Upper lobe of left lung (tissue), 6 donors: Measurements from ENCODE around the gene PEX13. TPM values are rescaled to one million over a fixed set of nuclear protein-coding genes. Genes with fewer than 3 reads are reported as not detected.
"Not testable (repeated sequence)": the region's sequence is repeated elsewhere in the genome, so short reads cannot be mapped to it uniquely, and the experiment has no call there.

ENCODE experiments used
- ATAC-seq, 2 donors: fragments of 200-7000 bp; cut with Tn5 transposase; one replicate each; pipeline ENCODE4 v1.9.1; 2022; ENCODE audit warnings: mild to moderate bottlenecking in 2 of 2, moderate library complexity in 2 of 2; ENCODE audit not compliant: low FRiP score in 2 of 2
- DNase-seq, 2 donors: peaks; one replicate each; pipeline ENCODE4 v3.0.0-alpha.2; 2019 to 2020
- H3K27ac ChIP-seq, 4 donors: fragments of 200-600 bp; sonication (generic); one replicate each; pipeline ENCODE4 v1.5.1; 2016 to 2019
- H3K27me3 ChIP-seq, 4 donors: fragments of 200-600 bp; sonication (generic); one replicate each; pipeline ENCODE4 v1.5.1; 2017 to 2019
- H3K36me3 ChIP-seq, 4 donors: fragments of 200-600 bp; sonication (generic); one replicate each; pipeline ENCODE4 v1.5.1; 2016 to 2019
- H3K4me1 ChIP-seq, 4 donors: fragments of 200-600 bp; sonication (generic); one replicate each; pipeline ENCODE4 v1.5.1; 2018 to 2019
- H3K4me3 ChIP-seq, 4 donors: fragments of 200-600 bp; sonication (generic); one replicate each; pipeline ENCODE4 v1.5.1; 2017 to 2019; ENCODE audit warnings: mild to moderate bottlenecking in 2 of 4, moderate library complexity in 1 of 4
- H3K9me3 ChIP-seq, 4 donors: fragments of 200-600 bp; sonication (generic); one replicate each; pipeline ENCODE4 v1.5.1; 2018 to 2019
- CTCF ChIP-seq, 6 experiments: fragments of 450-650 bp in 4 of 6; fragments of 200-600 bp in 2 of 6; sonication (generic) in 2 of 6; IDR thresholded peaks; one replicate each; pipeline ENCODE4 v1.5.1; 2016 to 2019; ENCODE audit warnings: antibody characterized with exemption in 6 of 6
- EP300 ChIP-seq, 4 donors: sonication (generic); formaldehyde crosslinking; IDR thresholded peaks; one replicate each; pipeline ENCODE4 v1.5.1; 2017; ENCODE audit warnings: antibody characterized with exemption in 4 of 4, control low read depth in 2 of 4
- POLR2A ChIP-seq, 4 donors: fragments of 450-650 bp; IDR thresholded peaks; one replicate each; pipeline ENCODE4 v1.5.1; 2016 to 2017; ENCODE audit warnings: antibody characterized with exemption in 4 of 4, mild to moderate bottlenecking in 2 of 4
- POLR2AphosphoS5 ChIP-seq, 2 donors: sonication (generic); formaldehyde crosslinking; IDR thresholded peaks; one replicate each; pipeline ENCODE4 v1.5.1; 2017; ENCODE audit warnings: antibody characterized with exemption in 2 of 2
- WGBS, 2 donors: methylation state at CpG; one replicate each; pipeline ENCODE4 v1.1.5; 2017 to 2018; 5-methylcytosine and 5-hydroxymethylcytosine counted together
- total RNA-seq, 6 donors: library from RNA; depleted of rRNA in 4 of 6; stranded (reverse); fragments of >200 nt in 4 of 6; gene quantifications; one replicate each; pipeline versions ENCODE4 v1.1.0 to v1.2.1, GENCODE V29; 2016 to 2021
- donor health status: DM: no; HTN: no; CAD: no; lungs with moderate emphysema.
- donor health status: DM: no; HTN: yes; CAD: no; lungs with severe emphysema.

PEX13 gene
- total RNA-seq, 6 donors from 2014 or later: 10.7 to 42.8 (median 28.6) TPM

- Histone ChIP-seq H3K4me1 (peaks cover 0 to 3% (median 0%) of the 10 kb centered on the region in 4 donors), H3K36me3 (no peaks in the 10 kb centered on the region), H3K27me3 (no peaks in the 10 kb centered on the region), H3K4me3 (no peak overlapping the region), H3K27ac (no peak overlapping the region), H3K9me3 (no peaks in the 10 kb centered on the region)
- WGBS, 2 donors: 83 to 89% methylated on average over 3 of the region's 3 CpGs
- no peak for ATAC-seq
- TF ChIP-seq POLR2A (IDR thresholded peaks at IDR 0.05) (no peak), EP300 (IDR thresholded peaks at IDR 0.05) (no peak), CTCF (IDR thresholded peaks at IDR 0.05) (no peak), POLR2AphosphoS5 (IDR thresholded peaks at IDR 0.05) (no peak)
- no peak for DNase-seq
These were observed 37.3 kb upstream of the PEX13 start for GRCh38 chr2:60980071-60980815.

GRCh38 chr2:60982066-60982465, 35.5 kb upstream of the PEX13 start:
- not testable (repeated sequence) for ATAC-seq, DNase-seq, H3K36me3 ChIP-seq, H3K4me3 ChIP-seq, H3K27me3 ChIP-seq, H3K9me3 ChIP-seq, H3K4me1 ChIP-seq, H3K27ac ChIP-seq
- WGBS, 2 donors: 98 to 100% methylated on average over 3 of the region's 3 CpGs

- H3K27ac ChIP-seq: no peak overlapping the region
- 72% methylated on average over 1 of the region's 1 CpG for WGBS, 2 donors
- H3K36me3 ChIP-seq: no peaks in the 10 kb centered on the region
- H3K27me3 ChIP-seq: no peaks in the 10 kb centered on the region
- H3K4me1 ChIP-seq: no peaks in the 10 kb centered on the region
- DNase-seq (no peak), ATAC-seq (peak in 1 of 2 donors; percentile 39)
- TF ChIP-seq POLR2AphosphoS5 (IDR thresholded peaks at IDR 0.05) (no peak), CTCF (IDR thresholded peaks at IDR 0.05) (no peak), EP300 (IDR thresholded peaks at IDR 0.05) (no peak), POLR2A (IDR thresholded peaks at IDR 0.05) (no peak)
- H3K4me3 ChIP-seq: no peak overlapping the region
- no peaks in the 10 kb centered on the region for H3K9me3 ChIP-seq
These were observed 32.8 kb upstream of the PEX13 start for GRCh38 chr2:60984720-60985119.

- no peak overlapping the region for H3K27ac ChIP-seq
- H3K4me1 ChIP-seq: no peaks in the 10 kb centered on the region
- H3K27me3 ChIP-seq: no peaks in the 10 kb centered on the region
- TF ChIP-seq EP300 (IDR thresholded peaks at IDR 0.05) (no peak), CTCF (IDR thresholded peaks at IDR 0.05) (no peak), POLR2AphosphoS5 (IDR thresholded peaks at IDR 0.05) (no peak), POLR2A (IDR thresholded peaks at IDR 0.05) (no peak)
- no peak for DNase-seq
- peaks cover 0 to 5% (median 2%) of the 10 kb centered on the region in 4 donors for H3K9me3 ChIP-seq
- H3K4me3 ChIP-seq: no peak overlapping the region
- H3K36me3 ChIP-seq: no peaks in the 10 kb centered on the region
- WGBS, 2 donors: 77 to 78% methylated on average over 2 of the region's 2 CpGs
- ATAC-seq: no peak
These were observed 30.5 kb upstream of the PEX13 start for GRCh38 chr2:60987041-60987440.

GRCh38 chr2:60987656-60988055, 29.9 kb upstream of the PEX13 start:
- DNase-seq, H3K9me3 ChIP-seq, H3K4me1 ChIP-seq, H3K4me3 ChIP-seq, H3K27ac ChIP-seq, H3K27me3 ChIP-seq, ATAC-seq, H3K36me3 ChIP-seq: not testable (repeated sequence)
- 96% methylated on average over 8 of the region's 8 CpGs for WGBS, 2 donors

- DNase-seq: no peak
- no peaks in the 10 kb centered on the region for H3K4me1 ChIP-seq
- H3K9me3 ChIP-seq: peaks cover 0 to 8% (median 3%) of the 10 kb centered on the region in 4 donors
- no peak overlapping the region for H3K27ac ChIP-seq
- 67 to 82% methylated on average over 2 of the region's 2 CpGs for WGBS, 2 donors
- H3K4me3 ChIP-seq: no peak overlapping the region
- no peak for ATAC-seq
- no peaks in the 10 kb centered on the region for H3K36me3 ChIP-seq
- no peak for TF ChIP-seq POLR2AphosphoS5 (IDR thresholded peaks at IDR 0.05)
- no peak for TF ChIP-seq POLR2A (IDR thresholded peaks at IDR 0.05)
- TF ChIP-seq CTCF (IDR thresholded peaks at IDR 0.05): no peak
- TF ChIP-seq EP300 (IDR thresholded peaks at IDR 0.05): no peak
- H3K27me3 ChIP-seq: no peaks in the 10 kb centered on the region
These were observed 28.3 kb upstream of the PEX13 start for GRCh38 chr2:60989259-60989658.
